Thoracic aorta (tissue), 2 donors: ENCODE measurements around the gene DLG1. TPM values are rescaled to one million over a fixed set of nuclear protein-coding genes. Genes with fewer than 3 reads are reported as not detected.

Experiments
- ATAC-seq: fragments of 150-250 bp; one replicate; pipeline ENCODE4 v1.8.0; 2017; ENCODE audit warnings: low read depth; ENCODE audit not compliant: insufficient number of reproducible peaks, low FRiP score
- DNase-seq: peaks from one replicate; pipeline ENCODE4 v3.0.0-alpha.2; 2020; ENCODE audit warnings: low spot score
- H3K27ac ChIP-seq, 2 donors: fragments of 200-600 bp; sonication (generic); 1 replicate in 1 of 2; 2 replicates in 1 of 2; pipeline ENCODE4 v1.5.1; 2016; ENCODE audit warnings: mild to moderate bottlenecking in 2 of 2, moderate library complexity in 2 of 2
- H3K27me3 ChIP-seq: fragments of 200-600 bp; sonication (generic); replicated peaks from 2 replicates; pipeline ENCODE4 v1.6.0; 2016; ENCODE audit warnings: mild to moderate bottlenecking; ENCODE audit not compliant: insufficient read depth
- H3K36me3 ChIP-seq: fragments of 200-600 bp; sonication (generic); one replicate; pipeline ENCODE4 v1.5.1; 2016
- H3K4me1 ChIP-seq, 2 donors: fragments of 200-600 bp; sonication (generic); 1 replicate in 1 of 2; 2 replicates in 1 of 2; pipeline versions ENCODE4 v1.5.1 to v1.6.0; 2016; ENCODE audit warnings: low read depth in 2 of 2, mild to moderate bottlenecking in 1 of 2; ENCODE audit not compliant: control insufficient read depth in 1 of 2
- H3K4me3 ChIP-seq: fragments of 200-600 bp; sonication (generic); 2 replicates; pipeline ENCODE4 v1.5.1; 2016; ENCODE audit warnings: mild to moderate bottlenecking
- H3K9me3 ChIP-seq: fragments of 200-600 bp; sonication (generic); 2 replicates; pipeline ENCODE4 v1.5.1; 2016
- total RNA-seq, 2 donors: library from RNA; depleted of rRNA; stranded (reverse); fragments of >200 nt; gene quantifications; one replicate each; pipeline versions ENCODE4 v1.1.0 to v1.2.3, GENCODE V29; 2016
- TF ChIP-seq, protein P1 (sequence below): fragments of 200-600 bp; sonication (generic); IDR thresholded peaks from one replicate; pipeline ENCODE4 v1.5.1; 2019; ENCODE audit warnings: antibody characterized with exemption

The DLG1 gene
- total RNA-seq, 2 donors from 2014 or later, result 46.4 to 67.8 TPM

DNA sequence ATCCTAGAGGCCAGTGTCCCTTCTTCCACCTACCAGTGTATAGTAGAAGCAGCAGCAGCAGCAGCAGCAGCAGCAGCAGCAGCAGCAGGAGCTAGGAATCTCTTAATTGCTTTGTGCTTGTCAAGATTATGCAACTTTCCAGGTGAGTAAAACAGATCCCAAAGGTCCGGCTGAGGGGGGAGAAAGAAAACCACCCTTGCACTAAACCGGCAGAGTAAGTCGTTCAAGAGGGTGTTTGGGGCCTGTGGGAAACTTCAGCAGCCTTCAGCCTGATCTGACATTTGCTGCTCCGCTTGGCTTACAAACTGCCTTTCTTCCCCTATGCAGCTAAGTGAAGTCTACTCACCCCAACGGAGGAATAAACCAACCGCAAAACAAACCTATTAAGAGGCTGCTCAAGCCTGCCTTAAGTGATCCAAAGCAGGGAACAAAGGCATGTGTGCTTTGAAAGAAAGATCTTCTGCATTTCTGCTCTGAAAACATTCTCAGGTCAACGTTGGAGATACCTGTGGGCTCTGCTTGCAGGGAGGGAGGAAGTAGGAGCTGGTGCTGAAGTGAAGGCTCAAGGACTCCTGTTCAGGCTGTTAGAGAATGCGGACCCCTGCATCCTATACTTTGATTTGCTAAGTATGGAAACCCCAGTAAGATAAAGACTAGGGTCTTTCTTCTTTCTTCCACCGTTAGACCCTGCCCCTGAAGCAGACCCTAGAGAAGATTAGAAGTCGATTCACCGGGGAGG, 35.7 kb upstream of the DLG1 start:
- Histone ChIP-seq H3K4me1 (no peaks in the 10 kb centered on the region), H3K4me3 (no peak overlapping the region), H3K36me3 (no peaks in the 10 kb centered on the region), H3K27me3 (no peaks in the 10 kb centered on the region), H3K9me3 (no peaks in the 10 kb centered on the region), H3K27ac (no peak overlapping the region)
- TF ChIP-seq, protein P1, sequence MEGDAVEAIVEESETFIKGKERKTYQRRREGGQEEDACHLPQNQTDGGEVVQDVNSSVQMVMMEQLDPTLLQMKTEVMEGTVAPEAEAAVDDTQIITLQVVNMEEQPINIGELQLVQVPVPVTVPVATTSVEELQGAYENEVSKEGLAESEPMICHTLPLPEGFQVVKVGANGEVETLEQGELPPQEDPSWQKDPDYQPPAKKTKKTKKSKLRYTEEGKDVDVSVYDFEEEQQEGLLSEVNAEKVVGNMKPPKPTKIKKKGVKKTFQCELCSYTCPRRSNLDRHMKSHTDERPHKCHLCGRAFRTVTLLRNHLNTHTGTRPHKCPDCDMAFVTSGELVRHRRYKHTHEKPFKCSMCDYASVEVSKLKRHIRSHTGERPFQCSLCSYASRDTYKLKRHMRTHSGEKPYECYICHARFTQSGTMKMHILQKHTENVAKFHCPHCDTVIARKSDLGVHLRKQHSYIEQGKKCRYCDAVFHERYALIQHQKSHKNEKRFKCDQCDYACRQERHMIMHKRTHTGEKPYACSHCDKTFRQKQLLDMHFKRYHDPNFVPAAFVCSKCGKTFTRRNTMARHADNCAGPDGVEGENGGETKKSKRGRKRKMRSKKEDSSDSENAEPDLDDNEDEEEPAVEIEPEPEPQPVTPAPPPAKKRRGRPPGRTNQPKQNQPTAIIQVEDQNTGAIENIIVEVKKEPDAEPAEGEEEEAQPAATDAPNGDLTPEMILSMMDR, result no peak
- DNase-seq (no peak), ATAC-seq (no peak)

DNA sequence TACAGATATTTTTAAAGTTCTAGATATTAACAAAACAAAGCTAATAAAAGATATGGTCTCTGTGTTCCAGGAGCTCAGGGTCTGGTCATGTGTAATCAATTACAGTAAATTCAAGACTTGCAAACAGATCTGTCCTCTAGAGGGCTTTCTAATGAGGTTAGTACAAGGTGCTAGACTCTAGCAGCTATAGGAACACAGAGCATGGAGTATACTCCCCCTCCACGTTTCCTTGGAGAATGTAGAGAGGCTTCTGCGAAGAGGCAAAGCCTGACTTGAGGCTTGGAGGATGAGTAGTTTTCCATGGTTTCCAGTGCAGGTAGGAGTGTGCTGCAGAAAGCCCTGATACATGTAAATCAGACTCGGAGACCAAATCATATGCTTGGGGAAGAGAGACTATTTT, 32.7 kb upstream of the DLG1 start:
- H3K9me3 ChIP-seq, result no peaks in the 10 kb centered on the region
- no peak overlapping the region for H3K4me3 ChIP-seq
- H3K27me3 ChIP-seq, result no peaks in the 10 kb centered on the region
- H3K4me1 ChIP-seq, result no peaks in the 10 kb centered on the region
- TF ChIP-seq, protein P1, result no peak
- DNase-seq (no peak), ATAC-seq (no peak)
- no peak overlapping the region for H3K27ac ChIP-seq
- no peaks in the 10 kb centered on the region for H3K36me3 ChIP-seq

DNA sequence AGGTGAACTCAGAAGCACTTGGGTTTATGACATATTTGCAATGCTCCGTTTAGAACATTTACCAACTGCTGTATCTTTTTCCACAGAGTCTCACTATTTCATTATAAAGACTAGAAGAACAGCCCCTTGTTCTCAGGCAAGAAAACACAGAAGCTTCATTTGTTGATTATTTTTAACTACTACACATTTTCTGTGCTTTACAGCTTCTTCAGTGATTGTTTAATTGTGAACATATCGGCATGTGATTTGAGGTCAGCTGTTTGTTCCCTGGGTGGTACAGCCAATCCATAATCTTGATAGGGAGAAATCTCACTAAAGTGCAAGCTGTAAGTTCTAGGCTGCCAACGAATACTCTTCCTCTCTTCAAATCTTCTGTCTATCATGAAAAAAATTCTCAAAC, 31.0 kb upstream of the DLG1 start:
- no peak overlapping the region for H3K27ac ChIP-seq
- TF ChIP-seq, protein P1, result no peak
- H3K36me3 ChIP-seq, result no peaks in the 10 kb centered on the region
- H3K4me3 ChIP-seq, result no peak overlapping the region
- no peaks in the 10 kb centered on the region for H3K9me3 ChIP-seq
- no peaks in the 10 kb centered on the region for H3K27me3 ChIP-seq
- no peaks in the 10 kb centered on the region for H3K4me1 ChIP-seq
- ATAC-seq (no peak), DNase-seq (no peak)

DNA sequence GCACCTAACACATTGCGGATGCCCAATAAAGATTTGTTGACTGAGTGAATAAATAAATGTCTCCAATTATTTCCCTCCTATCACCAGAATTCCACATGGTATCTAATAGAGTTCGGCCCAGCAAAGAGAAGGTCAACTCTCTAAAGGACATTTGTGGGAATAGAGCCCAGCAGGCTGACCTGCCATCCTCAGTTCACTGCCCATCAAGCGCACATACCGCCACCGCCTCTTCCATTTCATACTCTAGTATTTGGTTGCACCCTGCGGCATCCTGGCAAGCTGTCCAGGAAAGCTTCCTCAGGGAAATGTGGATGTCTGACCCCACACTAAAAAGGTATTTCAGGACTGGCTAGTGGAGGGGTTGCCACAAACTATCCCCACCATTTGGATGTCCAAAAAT, 29.8 kb upstream of the DLG1 start:
- no peaks in the 10 kb centered on the region for H3K9me3 ChIP-seq
- DNase-seq (no peak), ATAC-seq (no peak)
- TF ChIP-seq, protein P1, result no peak
- no peaks in the 10 kb centered on the region for H3K4me1 ChIP-seq
- H3K27ac ChIP-seq, result no peak overlapping the region
- no peaks in the 10 kb centered on the region for H3K36me3 ChIP-seq
- H3K27me3 ChIP-seq, result no peaks in the 10 kb centered on the region
- no peak overlapping the region for H3K4me3 ChIP-seq

DNA sequence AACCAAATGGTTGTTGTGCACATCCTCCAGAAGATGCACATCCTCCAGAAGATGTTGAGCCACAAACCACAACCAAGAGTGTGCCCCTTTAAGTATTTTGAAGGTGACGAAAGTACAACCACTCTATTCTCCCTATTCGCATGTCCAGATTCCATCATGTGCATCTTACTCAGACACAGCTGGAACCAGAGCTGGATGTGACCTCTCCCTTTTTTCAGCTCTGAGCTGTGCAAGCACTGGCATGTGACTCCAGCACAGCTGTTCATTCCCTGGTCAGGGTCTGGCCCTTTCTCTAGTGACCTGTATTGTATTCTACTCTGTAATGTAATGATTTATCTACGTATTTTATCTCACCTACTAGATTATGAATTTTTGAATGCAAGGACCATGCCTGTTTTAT, 29.3 kb upstream of the DLG1 start:
- Histone ChIP-seq H3K27me3 (no peaks in the 10 kb centered on the region), H3K4me1 (no peaks in the 10 kb centered on the region), H3K36me3 (no peaks in the 10 kb centered on the region), H3K27ac (no peak overlapping the region), H3K9me3 (no peaks in the 10 kb centered on the region), H3K4me3 (no peak overlapping the region)
- TF ChIP-seq, protein P1, result no peak
- no peak for DNase-seq
- no peak for ATAC-seq
